Testis (tissue), 2 donors: ENCODE measurements around the gene CCDC70.

Source experiments
- CTCF ChIP-seq, 3 experiments: fragments of 450-650 bp in 2 of 3; fragments of 200-600 bp in 1 of 3; sonication (generic) in 1 of 3; IDR thresholded peaks; one replicate each; pipeline ENCODE4 v1.5.1; 2016 to 2019; ENCODE audit warnings: antibody characterized with exemption in 3 of 3, mild to moderate bottlenecking in 2 of 3, moderate library complexity in 1 of 3
- POLR2A ChIP-seq: fragments of 450-650 bp; IDR thresholded peaks from one replicate; pipeline ENCODE4 v1.6.1; 2017; ENCODE audit warnings: antibody characterized with exemption, mild to moderate bottlenecking, moderate library complexity

- TF ChIP-seq POLR2A (no peak), CTCF (IDR thresholded peaks at IDR 0.05) (no peak)
Measured at GRCh38 chr13:51825165-51825592, 36.6 kb upstream of the CCDC70 start.
